Measurements from ENCODE around the gene RBM4. TPM values are rescaled to one million over a fixed set of nuclear protein-coding genes. Genes with fewer than 3 reads are reported as not detected.

Gene RBM4
- total RNA-seq, 2 donors from 2014 or later: 105 to 137 TPM

DNA sequence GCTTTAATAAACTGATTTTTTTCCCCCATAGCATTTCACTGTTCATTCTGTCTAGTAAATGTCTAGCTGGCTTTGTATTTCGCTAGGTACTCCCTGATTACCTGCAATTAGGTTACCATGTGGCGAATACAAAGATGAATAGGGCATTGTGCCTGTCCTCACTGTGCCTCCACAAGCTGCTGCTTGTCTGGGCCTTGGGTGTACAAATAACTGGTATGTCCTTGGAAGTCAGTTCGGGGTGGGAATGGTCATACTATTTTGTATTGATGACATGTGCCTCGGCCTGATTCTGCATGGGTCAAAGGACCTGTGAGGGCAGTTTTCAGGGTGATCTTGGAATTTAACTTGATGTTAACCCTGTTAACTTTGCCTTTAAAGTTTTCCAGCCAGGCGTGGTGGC lies 11.4 kb downstream of the RBM4 start:
- Histone ChIP-seq H3K27me3 (replicated peaks; ENCODE audit: insufficient read depth) (no peaks in the 10 kb centered on the region), H3K4me1 (replicated peaks) (peaks cover 4% of the 10 kb centered on the region), H3K36me3 (no peaks in the 10 kb centered on the region), H3K4me3 (no peak overlapping the region), H3K9me3 (no peaks in the 10 kb centered on the region), H3K27ac (no peak overlapping the region)
- intact Hi-C loops (cut with DNase I): no loop called here
- DNase-seq (ENCODE audit: low spot score): no peak
- 77% methylated on average over 5 of the region's 5 CpGs for WGBS
- TF ChIP-seq, protein P1, sequence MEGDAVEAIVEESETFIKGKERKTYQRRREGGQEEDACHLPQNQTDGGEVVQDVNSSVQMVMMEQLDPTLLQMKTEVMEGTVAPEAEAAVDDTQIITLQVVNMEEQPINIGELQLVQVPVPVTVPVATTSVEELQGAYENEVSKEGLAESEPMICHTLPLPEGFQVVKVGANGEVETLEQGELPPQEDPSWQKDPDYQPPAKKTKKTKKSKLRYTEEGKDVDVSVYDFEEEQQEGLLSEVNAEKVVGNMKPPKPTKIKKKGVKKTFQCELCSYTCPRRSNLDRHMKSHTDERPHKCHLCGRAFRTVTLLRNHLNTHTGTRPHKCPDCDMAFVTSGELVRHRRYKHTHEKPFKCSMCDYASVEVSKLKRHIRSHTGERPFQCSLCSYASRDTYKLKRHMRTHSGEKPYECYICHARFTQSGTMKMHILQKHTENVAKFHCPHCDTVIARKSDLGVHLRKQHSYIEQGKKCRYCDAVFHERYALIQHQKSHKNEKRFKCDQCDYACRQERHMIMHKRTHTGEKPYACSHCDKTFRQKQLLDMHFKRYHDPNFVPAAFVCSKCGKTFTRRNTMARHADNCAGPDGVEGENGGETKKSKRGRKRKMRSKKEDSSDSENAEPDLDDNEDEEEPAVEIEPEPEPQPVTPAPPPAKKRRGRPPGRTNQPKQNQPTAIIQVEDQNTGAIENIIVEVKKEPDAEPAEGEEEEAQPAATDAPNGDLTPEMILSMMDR (IDR thresholded peaks at IDR 0.05): no peak
- TF ChIP-seq POLR2A (IDR thresholded peaks at IDR 0.05) (no peak), POLR2AphosphoS5 (IDR thresholded peaks at IDR 0.05) (no peak)

- H3K9me3 ChIP-seq: no peaks in the 10 kb centered on the region
- TF ChIP-seq POLR2AphosphoS5 (IDR thresholded peaks at IDR 0.05) (no peak), POLR2A (IDR thresholded peaks at IDR 0.05) (no peak)
- TF ChIP-seq, protein P1 (IDR thresholded peaks at IDR 0.05): no peak
- no peaks in the 10 kb centered on the region for H3K27me3 ChIP-seq (replicated peaks; ENCODE audit: insufficient read depth)
- H3K36me3 ChIP-seq: no peaks in the 10 kb centered on the region
- intact Hi-C loops (cut with DNase I): no loop called here
- no peak overlapping the region for H3K27ac ChIP-seq
- WGBS: 97% methylated on average over 2 of the region's 2 CpGs
- H3K4me3 ChIP-seq: no peak overlapping the region
- no peaks in the 10 kb centered on the region for H3K4me1 ChIP-seq (replicated peaks)
- DNase-seq (ENCODE audit: low spot score): no peak
Observed at GRCh38 chr11:66651016-66651415, 12.5 kb downstream of the RBM4 start.

DNA sequence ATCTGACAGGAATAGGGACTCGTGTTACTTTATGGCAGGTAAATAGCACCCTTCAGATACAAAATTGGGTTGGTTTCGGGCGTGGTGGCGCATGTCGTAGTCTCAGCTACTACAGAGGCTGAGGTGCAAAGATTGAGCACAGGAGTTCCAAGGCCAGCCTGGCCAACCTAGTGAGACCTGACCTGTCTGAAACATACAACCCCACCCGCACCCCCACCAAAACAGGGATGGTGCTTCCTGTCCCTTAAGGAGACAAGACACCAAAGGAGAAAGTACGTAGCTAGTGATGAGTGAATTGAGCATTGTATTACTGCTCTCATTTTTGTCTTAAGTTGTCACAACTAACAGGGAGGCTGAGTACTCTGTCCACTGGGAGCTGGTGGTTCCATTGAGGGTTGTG lies 14.1 kb downstream of the RBM4 start:
- DNase-seq (ENCODE audit: low spot score): no peak
- H3K27ac ChIP-seq: no peak overlapping the region
- no peaks in the 10 kb centered on the region for H3K9me3 ChIP-seq
- no peaks in the 10 kb centered on the region for H3K27me3 ChIP-seq (replicated peaks; ENCODE audit: insufficient read depth)
- intact Hi-C loops (cut with DNase I): no loop called here
- no peaks in the 10 kb centered on the region for H3K4me1 ChIP-seq (replicated peaks)
- no peak for TF ChIP-seq POLR2A (IDR thresholded peaks at IDR 0.05)
- TF ChIP-seq, protein P1 (IDR thresholded peaks at IDR 0.05): no peak
- no peak for TF ChIP-seq POLR2AphosphoS5 (IDR thresholded peaks at IDR 0.05)
- WGBS: 91% methylated on average over 7 of the region's 7 CpGs
- no peaks in the 10 kb centered on the region for H3K36me3 ChIP-seq
- no peak overlapping the region for H3K4me3 ChIP-seq

- WGBS: 96% methylated on average over 6 of the region's 6 CpGs
- TF ChIP-seq POLR2AphosphoS5 (IDR thresholded peaks at IDR 0.05) (no peak), POLR2A (IDR thresholded peaks at IDR 0.05) (no peak)
- TF ChIP-seq, protein P1 (IDR thresholded peaks at IDR 0.05): no peak
- intact Hi-C loops (cut with DNase I): no loop called here
- Histone ChIP-seq H3K4me1 (replicated peaks) (no peaks in the 10 kb centered on the region), H3K9me3 (no peaks in the 10 kb centered on the region), H3K4me3 (no peak overlapping the region), H3K27me3 (replicated peaks; ENCODE audit: insufficient read depth) (no peaks in the 10 kb centered on the region), H3K36me3 (no peaks in the 10 kb centered on the region), H3K27ac (no peak overlapping the region)
- no peak for DNase-seq (ENCODE audit: low spot score)
Observed at GRCh38 chr11:66653123-66653522, 14.6 kb downstream of the RBM4 start.

DNA sequence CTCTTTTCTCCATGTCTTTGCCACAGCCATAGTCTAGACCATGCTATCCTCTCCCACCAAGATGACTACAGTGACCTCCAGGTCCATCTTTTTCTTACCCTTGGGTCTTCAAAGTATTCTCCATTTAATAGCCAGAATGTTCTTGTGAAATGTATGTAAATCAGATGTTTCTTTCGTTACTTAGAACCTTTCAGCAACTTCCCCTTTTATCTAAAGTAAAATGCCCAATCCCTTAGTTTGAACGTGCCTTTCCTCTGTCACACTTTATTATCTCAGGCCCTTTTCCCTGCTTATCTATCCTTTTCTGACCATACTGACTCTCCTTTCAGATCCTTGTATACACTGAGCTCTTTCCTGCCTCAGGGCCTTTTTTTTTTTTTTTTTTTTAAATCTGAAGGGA lies 21.3 kb downstream of the RBM4 start:
- no peaks in the 10 kb centered on the region for H3K27me3 ChIP-seq (replicated peaks; ENCODE audit: insufficient read depth)
- no peaks in the 10 kb centered on the region for H3K9me3 ChIP-seq
- no peak overlapping the region for H3K4me3 ChIP-seq
- no peaks in the 10 kb centered on the region for H3K4me1 ChIP-seq (replicated peaks)
- H3K36me3 ChIP-seq: peaks cover 0 to under 1% of the 10 kb centered on the region in 2 donors
- 55% methylated on average over 2 of the region's 2 CpGs for WGBS
- TF ChIP-seq, protein P1 (IDR thresholded peaks at IDR 0.05): no peak
- TF ChIP-seq POLR2A (IDR thresholded peaks at IDR 0.05) (no peak), POLR2AphosphoS5 (IDR thresholded peaks at IDR 0.05) (no peak)
- intact Hi-C loops (cut with DNase I): no loop called here
- H3K27ac ChIP-seq: no peak overlapping the region
- no peak for DNase-seq (ENCODE audit: low spot score)

All from prostate gland (tissue), 2 donors.